Activated CD4-positive, alpha-beta memory T cell treated with anti-CD3 and anti-CD28 coated beads, Interleukin-2, amount 10 ng/mL, durations not matched to agents 7 days and 5 days (primary cell): ENCODE results near the gene KHDRBS1. TPM values are rescaled to one million over a fixed set of nuclear protein-coding genes. Genes with fewer than 3 reads are reported as not detected.
"Not testable (repeated sequence)": the region's sequence is repeated elsewhere in the genome, so short reads cannot be mapped to it uniquely, and the experiment has no call there.

Experiments used
- CTCF ChIA-PET: fragments of 350-600 bp; sonication (Branson Sonifier 250); formaldehyde crosslinking; loops from one replicate; lab custom pipeline; 2021; ENCODE audit warnings: antibody characterized with exemption, inconsistent platforms; lab: Charles Lee
- POLR2A ChIA-PET: fragments of 350-600 bp; sonication (Branson Sonifier 250); formaldehyde crosslinking; loops from one replicate; lab custom pipeline; 2021; ENCODE audit warnings: antibody characterized with exemption; lab: Charles Lee
- DNase-seq: peaks from one replicate; pipeline ENCODE4 v3.0.0-alpha.2; 2020
- H3K27ac Mint-ChIP-seq: one replicate; pipeline ENCODE4 v1.8.0; 2021; ENCODE audit warnings: mild to moderate bottlenecking, mixed read lengths
- H3K27me3 Mint-ChIP-seq: one replicate; pipeline ENCODE4 v1.8.0; 2021; ENCODE audit warnings: mixed read lengths
- H3K36me3 Mint-ChIP-seq: one replicate; pipeline ENCODE4 v1.8.0; 2021; ENCODE audit warnings: low read depth, mixed read lengths
- H3K4me1 Mint-ChIP-seq: one replicate; pipeline ENCODE4 v1.8.0; 2021; ENCODE audit warnings: mixed read lengths
- H3K4me3 Mint-ChIP-seq: one replicate; pipeline ENCODE4 v1.8.0; 2021; ENCODE audit warnings: mild to moderate bottlenecking, mixed read lengths
- H3K9me3 Mint-ChIP-seq: one replicate; pipeline ENCODE4 v1.8.0; 2021; ENCODE audit warnings: mixed read lengths
- total RNA-seq, 2 experiments: library from RNA; stranded (reverse); gene quantifications; one replicate each; pipeline ENCODE4 v1.2.3, GENCODE V29; 2021

KHDRBS1 gene
- total RNA-seq, 2 experiments from 2014 or later: 168 to 169 TPM

DNA sequence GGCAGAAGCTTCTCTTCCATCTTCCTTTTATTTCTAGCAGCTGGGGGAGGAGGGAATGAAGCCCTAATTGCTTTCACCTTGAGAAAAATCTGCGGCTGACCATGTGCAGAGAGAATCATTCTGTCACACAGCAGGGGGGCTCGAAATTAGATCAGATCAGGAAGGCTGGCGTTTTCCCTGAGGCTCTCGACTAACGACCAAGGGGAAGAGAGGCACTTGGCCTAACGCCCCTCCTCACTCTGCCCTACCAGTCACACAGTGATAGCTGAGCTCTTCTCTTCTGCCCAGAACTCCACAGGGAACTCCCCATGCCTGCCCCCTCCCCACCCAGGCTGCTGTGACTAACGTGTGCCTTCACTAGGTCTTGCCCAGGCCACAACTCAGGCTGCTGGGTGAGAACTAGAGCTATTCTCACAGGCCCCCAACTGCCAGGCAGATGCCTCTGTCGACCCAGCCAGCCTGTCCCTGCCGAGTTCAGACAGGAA is 26.5 kb upstream of the KHDRBS1 start:
- ChIA-PET POLR2A (interaction anchor here (1.1 kb wide), 1 partner anchor 49 kb away, joined by 3 read pairs; the partner anchor contains the start of gene PTP4A2), CTCF (no interaction called here)
- Mint-ChIP-seq H3K36me3 (peaks cover 13% of the 10 kb centered on the region), H3K4me1 (peaks cover 45% of the 10 kb centered on the region), H3K4me3 (no peak overlapping the region), H3K9me3 (peaks cover 7% of the 10 kb centered on the region), H3K27me3 (no peaks in the 10 kb centered on the region), H3K27ac (no peak overlapping the region)
- no peak for DNase-seq

DNA sequence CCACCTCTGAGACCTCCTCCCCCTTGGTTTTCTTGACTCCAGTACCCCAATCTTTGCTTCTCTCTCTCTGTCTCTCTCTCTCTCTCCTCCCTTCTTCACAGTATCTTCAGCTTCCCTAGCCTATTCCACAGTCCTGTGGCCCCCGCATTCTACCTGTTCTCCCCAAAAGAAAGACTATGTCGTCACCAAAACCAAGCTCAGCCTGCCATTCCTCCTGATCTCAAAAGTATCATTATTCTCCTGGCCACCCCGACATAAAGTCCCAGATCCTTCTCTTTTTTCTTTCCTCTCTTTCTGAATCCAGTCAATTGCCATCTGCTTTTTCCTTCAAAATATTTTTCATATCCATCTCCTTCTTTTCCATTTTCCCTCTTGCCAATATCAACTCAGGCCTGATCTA is 23.7 kb upstream of the KHDRBS1 start:
- H3K27me3 Mint-ChIP-seq: no peaks in the 10 kb centered on the region
- no peaks in the 10 kb centered on the region for H3K36me3 Mint-ChIP-seq
- no peak overlapping the region for H3K4me3 Mint-ChIP-seq
- H3K9me3 Mint-ChIP-seq: no peaks in the 10 kb centered on the region
- POLR2A ChIA-PET: interaction anchor here (2.0 kb wide), 1 partner anchor 23 kb away, joined by 8 read pairs; the partner anchor contains the start of gene KHDRBS1
- CTCF ChIA-PET: interaction anchor here (0.6 to 4.6 kb wide), 3 partner anchors 14 to 439 kb away, joined by 3 to 27 read pairs (median 3); no protein-coding TSS in a partner anchor
- H3K4me1 Mint-ChIP-seq: peaks cover 26% of the 10 kb centered on the region
- no peak for DNase-seq
- H3K27ac Mint-ChIP-seq: no peak overlapping the region

DNA sequence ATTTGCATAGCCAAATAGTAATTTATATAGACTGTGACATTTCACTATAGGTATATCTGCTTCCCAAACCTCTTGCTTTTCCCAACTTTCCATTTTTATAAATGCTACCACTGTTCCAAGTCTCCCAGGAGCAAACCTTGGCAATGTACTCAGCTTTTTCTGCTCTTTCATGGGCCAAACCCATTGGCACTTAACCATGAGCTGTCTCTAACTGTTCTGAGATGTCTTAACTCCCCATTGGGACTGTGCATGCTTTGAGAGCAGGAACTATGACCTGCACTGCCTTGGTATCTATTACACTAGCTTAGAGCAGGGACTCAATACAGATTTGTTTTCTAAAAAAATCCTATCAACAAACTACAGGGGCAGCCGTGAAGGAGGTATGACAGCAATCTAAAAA is 22.5 kb upstream of the KHDRBS1 start:
- H3K36me3 Mint-ChIP-seq: no peaks in the 10 kb centered on the region
- CTCF ChIA-PET: interaction anchor here (0.7 to 4.6 kb wide), 2 partner anchors 13 to 28 kb away, joined by 4 to 27 read pairs; no protein-coding TSS in a partner anchor
- H3K4me1 Mint-ChIP-seq: peaks cover 26% of the 10 kb centered on the region
- no peaks in the 10 kb centered on the region for H3K9me3 Mint-ChIP-seq
- POLR2A ChIA-PET: interaction anchor here (0.8 to 2.0 kb wide), 2 partner anchors 22 to 45 kb away, joined by 3 to 8 read pairs; partner anchors contain the start of gene KHDRBS1
- no peak for DNase-seq
- H3K27ac Mint-ChIP-seq: no peak overlapping the region
- H3K4me3 Mint-ChIP-seq: no peak overlapping the region
- peaks cover 2% of the 10 kb centered on the region for H3K27me3 Mint-ChIP-seq

DNA sequence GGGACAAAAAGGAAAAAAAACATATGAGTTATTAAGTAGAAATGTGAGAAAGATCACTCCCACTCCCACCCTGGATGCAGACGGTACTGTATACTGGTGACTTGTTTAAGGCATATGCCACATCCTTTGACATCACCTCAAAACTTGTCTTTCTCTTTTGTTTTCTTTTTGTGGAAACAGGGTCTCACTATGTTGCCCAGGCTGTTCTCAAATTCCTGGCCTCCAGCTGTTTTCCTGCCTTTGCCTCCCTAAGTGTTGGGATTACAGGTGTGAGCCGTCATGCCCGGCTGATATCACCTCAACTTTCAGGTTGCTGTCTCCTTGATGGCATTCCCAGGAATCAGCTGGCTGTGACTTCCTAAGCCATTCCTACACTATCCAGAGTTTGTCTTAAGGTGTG is 18.4 kb upstream of the KHDRBS1 start:
- Mint-ChIP-seq H3K4me3 (no peak overlapping the region), H3K27me3 (peaks cover 2% of the 10 kb centered on the region), H3K27ac (no peak overlapping the region), H3K9me3 (no peaks in the 10 kb centered on the region), H3K4me1 (peaks cover 14% of the 10 kb centered on the region), H3K36me3 (no peaks in the 10 kb centered on the region)
- DNase-seq: no peak
- ChIA-PET POLR2A (interaction anchor here (1.3 kb wide), 1 partner anchor 18 kb away, joined by 6 read pairs; the partner anchor contains the start of gene KHDRBS1), CTCF (no interaction called here)

DNA sequence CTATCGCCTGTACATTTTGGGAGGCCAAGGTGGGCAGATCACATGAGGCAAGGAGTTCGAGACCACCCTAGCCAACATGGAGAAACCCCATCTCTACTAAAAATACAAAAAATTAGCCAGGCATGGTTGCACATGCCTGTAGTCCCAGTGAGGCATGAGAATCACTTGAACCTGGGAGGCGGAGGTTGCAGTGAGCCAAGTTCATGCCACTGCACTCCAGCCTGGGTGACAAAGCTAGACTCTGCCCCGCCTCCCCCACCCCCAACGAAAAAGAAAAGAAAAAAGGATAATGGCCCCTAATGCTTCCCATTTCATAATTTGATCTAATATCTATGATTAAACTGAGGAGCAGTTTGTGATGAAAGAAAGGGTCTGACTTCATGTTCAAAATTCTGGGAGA is 17.5 kb upstream of the KHDRBS1 start:
- H3K9me3 Mint-ChIP-seq, H3K4me3 Mint-ChIP-seq, H3K36me3 Mint-ChIP-seq, DNase-seq, H3K27me3 Mint-ChIP-seq, POLR2A ChIA-PET, CTCF ChIA-PET, H3K27ac Mint-ChIP-seq: not testable (repeated sequence)
- H3K4me1 Mint-ChIP-seq: peaks cover 11% of the 10 kb centered on the region

GRCh38 chr1:32001863-32002262 is 11.8 kb upstream of the KHDRBS1 start:
- peaks cover 9% of the 10 kb centered on the region for H3K4me1 Mint-ChIP-seq
- CTCF ChIA-PET: interaction anchor here (0.7 kb wide), 1 partner anchor 37 kb away, joined by 3 read pairs; no protein-coding TSS in a partner anchor
- no peaks in the 10 kb centered on the region for H3K9me3 Mint-ChIP-seq
- no peak overlapping the region for H3K27ac Mint-ChIP-seq
- no peak overlapping the region for H3K4me3 Mint-ChIP-seq
- no peaks in the 10 kb centered on the region for H3K36me3 Mint-ChIP-seq
- DNase-seq: no peak
- H3K27me3 Mint-ChIP-seq: peaks cover 1% of the 10 kb centered on the region
- POLR2A ChIA-PET: no interaction called here

- POLR2A ChIA-PET: interaction anchor here (1.8 kb wide), 1 partner anchor 12 kb away, joined by 18 read pairs; the partner anchor contains the start of gene KHDRBS1
- not testable (repeated sequence) for H3K27ac Mint-ChIP-seq, H3K27me3 Mint-ChIP-seq, H3K4me3 Mint-ChIP-seq, H3K4me1 Mint-ChIP-seq, H3K36me3 Mint-ChIP-seq, DNase-seq, H3K9me3 Mint-ChIP-seq
- CTCF ChIA-PET: interaction anchor here (1.7 to 3.7 kb wide), 6 partner anchors 11 to 213 kb away, joined by 4 to 27 read pairs (median 8); partner anchors contain the start of gene KHDRBS1
These were observed 11.4 kb upstream of the KHDRBS1 start for GRCh38 chr1:32002285-32002684.

DNA sequence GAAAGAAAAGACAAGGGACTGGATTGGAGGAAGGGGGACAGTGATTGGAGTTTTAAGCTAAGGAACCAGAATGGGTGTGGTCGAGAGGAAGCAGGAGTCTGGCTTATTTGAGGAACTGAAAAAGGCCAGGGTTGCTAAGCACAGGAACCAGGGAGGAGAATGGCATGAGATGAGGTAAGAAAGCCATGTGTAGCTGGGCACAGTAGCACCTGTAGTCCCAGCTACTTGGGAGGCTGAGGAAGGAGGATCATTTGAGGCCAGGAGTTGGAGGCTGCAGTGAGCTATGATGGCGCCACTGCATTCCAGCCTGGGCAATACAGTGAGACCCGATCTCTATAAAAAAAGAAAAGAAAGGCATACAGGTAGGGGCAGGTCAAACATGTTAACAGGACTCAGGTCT is 8.1 kb upstream of the KHDRBS1 start:
- Mint-ChIP-seq H3K27me3 (peaks cover 1% of the 10 kb centered on the region), H3K4me1 (peaks cover 9% of the 10 kb centered on the region), H3K27ac (no peak overlapping the region), H3K9me3 (no peaks in the 10 kb centered on the region), H3K36me3 (no peaks in the 10 kb centered on the region), H3K4me3 (no peak overlapping the region)
- ChIA-PET CTCF (interaction anchor here (0.6 to 3.7 kb wide), 11 partner anchors 16 to 658 kb away, joined by 3 to 27 read pairs (median 4); no protein-coding TSS in a partner anchor), POLR2A (interaction anchor here (0.6 to 1.8 kb wide), 3 partner anchors 8 to 30 kb away, joined by 4 to 7 read pairs (median 6); partner anchors contain the start of gene KHDRBS1)
- DNase-seq: no peak

DNA sequence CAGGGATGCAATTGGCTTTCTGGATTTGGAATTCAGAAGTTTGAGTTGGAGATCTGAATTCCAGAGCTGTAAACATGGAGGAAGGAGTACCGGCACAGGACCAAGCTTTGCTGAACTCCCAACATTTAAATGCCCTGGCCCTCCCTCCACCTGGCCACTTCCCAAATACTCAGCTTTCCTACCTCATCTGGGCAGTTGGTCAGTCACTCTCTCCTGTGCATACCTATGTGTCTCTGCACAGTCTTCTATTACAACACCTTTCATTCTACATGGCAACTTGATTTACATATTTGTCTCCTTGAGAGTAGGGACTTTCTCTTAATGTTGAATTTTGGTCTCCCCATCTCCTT is 6.1 kb upstream of the KHDRBS1 start:
- H3K4me3 Mint-ChIP-seq: no peak overlapping the region
- no peaks in the 10 kb centered on the region for H3K36me3 Mint-ChIP-seq
- ChIA-PET CTCF (interaction anchor here (0.7 to 1.0 kb wide), 2 partner anchors 9 to 852 kb away, joined by 3 to 4 read pairs; no protein-coding TSS in a partner anchor), POLR2A (interaction anchor here (1.2 kb wide), 1 partner anchor 22 kb away, joined by 3 read pairs; no protein-coding TSS in a partner anchor)
- peaks cover 8% of the 10 kb centered on the region for H3K4me1 Mint-ChIP-seq
- H3K27me3 Mint-ChIP-seq: peaks cover 1% of the 10 kb centered on the region
- no peak for DNase-seq
- no peak overlapping the region for H3K27ac Mint-ChIP-seq
- H3K9me3 Mint-ChIP-seq: no peaks in the 10 kb centered on the region

- CTCF ChIA-PET: no interaction called here
- POLR2A ChIA-PET: no interaction called here
- H3K27me3 Mint-ChIP-seq: no peaks in the 10 kb centered on the region
- peaks cover 8% of the 10 kb centered on the region for H3K36me3 Mint-ChIP-seq
- no peak for DNase-seq
- no peak overlapping the region for H3K27ac Mint-ChIP-seq
- peaks cover 14% of the 10 kb centered on the region for H3K4me1 Mint-ChIP-seq
- no peak overlapping the region for H3K4me3 Mint-ChIP-seq
- H3K9me3 Mint-ChIP-seq: no peaks in the 10 kb centered on the region
These were observed 3.4 kb upstream of the KHDRBS1 start for GRCh38 chr1:32010246-32010645.

GRCh38 chr1:32012709-32013385 is 821 bp upstream of the KHDRBS1 start:
- Mint-ChIP-seq H3K27me3 (no peaks in the 10 kb centered on the region), H3K36me3 (peaks cover 28% of the 10 kb centered on the region), H3K27ac (peak overlapping the region; percentile 94), H3K4me1 (peaks cover 30% of the 10 kb centered on the region), H3K9me3 (no peaks in the 10 kb centered on the region), H3K4me3 (peak overlapping the region; percentile 94)
- ChIA-PET POLR2A (interaction anchor here (0.6 to 5.2 kb wide), 46 partner anchors 8 to 716 kb away, joined by 3 to 34 read pairs (median 4); partner anchors contain the start of genes BSDC1, KPNA6, LCK and PEF1), CTCF (interaction anchor here (0.6 to 2.5 kb wide), 8 partner anchors 9 to 236 kb away, joined by 3 to 18 read pairs (median 4); partner anchors contain the start of gene TMEM39B)
- DNase-seq: no peak

GRCh38 chr1:32014199-32014947 is 705 bp downstream of the KHDRBS1 start:
- POLR2A ChIA-PET: interaction anchor here (0.7 to 5.2 kb wide), 25 partner anchors 9 to 380 kb away, joined by 3 to 34 read pairs (median 6); partner anchors contain the start of genes BSDC1, KPNA6, PTP4A2 and SPOCD1
- Mint-ChIP-seq H3K27ac (peak overlapping the region; percentile 93), H3K4me3 (peak overlapping the region; percentile 84), H3K4me1 (peaks cover 36% of the 10 kb centered on the region), H3K36me3 (peaks cover 29% of the 10 kb centered on the region), H3K27me3 (no peaks in the 10 kb centered on the region), H3K9me3 (no peaks in the 10 kb centered on the region)
- CTCF ChIA-PET: interaction anchor here (2.5 kb wide), 1 partner anchor 11 kb away, joined by 18 read pairs; no protein-coding TSS in a partner anchor
- DNase-seq: peak; percentile 40
